Left hindlimb (tissue), 1 donor: ENCODE data around the gene TRIM23.
"Not testable (repeated sequence)": the region's sequence is repeated elsewhere in the genome, so short reads cannot be mapped to it uniquely, and the experiment has no call there.

Source experiments
- DNase-seq: peaks from one replicate; pipeline ENCODE4 v3.0.0-alpha.2; 2018

TRIM23 gene

GRCh38 chr5:65624025-65624570 lies at the start of gene TRIM23:
Gene TRIM23 (minus strand): TSS chr5:65624333. CDS start chr5:65624274, 59 bp downstream.
- DNase-seq: peak; percentile 93

- no peak for DNase-seq
Observed at GRCh38 chr5:65672796-65673195, 48.7 kb upstream of the TRIM23 start.

DNA sequence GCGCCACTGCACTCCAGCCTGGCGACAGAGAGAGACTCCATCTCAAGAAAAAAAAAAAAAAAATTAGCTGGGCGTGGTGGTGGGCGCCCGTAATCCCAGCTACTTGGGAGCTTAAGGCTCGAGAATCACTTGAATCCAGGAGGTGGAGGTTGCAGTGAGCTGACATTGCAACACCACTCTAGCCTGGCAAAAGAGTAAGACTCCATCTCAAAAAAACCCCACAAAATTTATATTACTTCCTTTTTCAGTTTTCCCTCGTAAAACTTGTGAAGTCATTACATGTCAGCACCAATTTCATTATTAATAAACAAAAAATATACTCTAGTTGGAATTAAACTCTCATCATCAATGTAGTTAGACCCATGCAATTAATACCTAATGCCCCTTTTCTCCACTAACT lies 44.6 kb upstream of the TRIM23 start:
- DNase-seq: no peak

GRCh38 chr5:65663804-65664521 lies 39.8 kb upstream of the TRIM23 start:
- no peak for DNase-seq

GRCh38 chr5:65654713-65655112 lies 30.6 kb upstream of the TRIM23 start:
- DNase-seq: no peak

DNA sequence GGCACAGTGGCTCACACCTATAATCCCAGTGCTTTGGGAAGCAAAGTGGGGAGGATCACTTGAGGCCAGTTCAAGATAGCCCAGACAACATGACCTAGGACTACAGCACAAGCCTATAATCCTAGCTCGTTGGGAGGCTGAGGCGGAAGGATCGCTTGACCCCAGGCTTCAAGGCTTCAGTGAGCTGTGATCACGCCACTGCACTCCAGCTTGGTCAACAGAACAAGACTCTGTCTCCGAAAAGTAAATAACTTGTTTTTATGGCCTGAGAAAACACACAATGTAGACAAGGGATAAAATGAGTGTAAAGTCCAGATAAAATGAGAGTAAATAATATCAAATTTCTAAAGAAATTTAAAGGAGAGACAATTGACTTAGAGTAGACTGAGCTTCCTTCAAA lies 27.0 kb upstream of the TRIM23 start:
- no peak for DNase-seq

DNA sequence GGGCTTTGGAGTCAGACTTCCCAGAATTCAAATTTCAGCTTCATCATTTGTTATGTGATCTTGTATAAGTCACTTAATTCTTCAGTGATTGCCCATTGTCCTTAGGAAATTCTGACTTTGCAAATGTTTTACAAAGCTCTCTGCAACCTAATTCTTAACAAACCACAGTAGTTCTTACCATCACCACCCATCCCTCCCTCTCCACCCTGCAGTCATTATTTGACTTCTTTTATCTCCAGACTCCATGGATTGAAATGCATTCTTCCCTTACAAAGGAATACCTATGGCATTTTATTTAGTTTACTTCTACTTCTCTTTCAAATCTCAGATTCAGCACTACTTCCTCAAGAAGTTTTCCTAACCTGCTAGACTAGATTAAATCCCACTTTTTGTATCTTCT lies 23.8 kb upstream of the TRIM23 start:
- DNase-seq: no peak

DNA sequence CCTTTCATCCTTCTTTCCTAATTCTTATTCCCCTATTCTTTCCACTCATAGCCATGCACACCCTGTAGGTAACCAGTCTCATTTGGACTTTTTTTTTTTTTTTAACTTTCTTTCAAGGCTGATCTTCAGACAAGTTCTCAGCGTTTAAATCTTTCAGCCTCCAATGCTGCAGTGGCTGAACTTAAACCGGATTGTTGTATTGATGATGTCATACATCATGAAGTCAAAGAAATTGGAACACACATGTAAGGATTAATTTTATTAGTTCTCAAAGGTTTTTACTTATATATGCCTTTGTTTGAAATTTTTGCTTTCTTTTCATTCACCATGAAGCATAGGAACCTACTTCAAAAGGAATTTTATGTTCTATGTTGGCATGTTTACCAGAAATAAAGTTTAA lies 22.8 kb upstream of the TRIM23 start:
- DNase-seq: no peak

- no peak for DNase-seq
Observed at GRCh38 chr5:65640240-65640639, 16.1 kb upstream of the TRIM23 start.

DNA sequence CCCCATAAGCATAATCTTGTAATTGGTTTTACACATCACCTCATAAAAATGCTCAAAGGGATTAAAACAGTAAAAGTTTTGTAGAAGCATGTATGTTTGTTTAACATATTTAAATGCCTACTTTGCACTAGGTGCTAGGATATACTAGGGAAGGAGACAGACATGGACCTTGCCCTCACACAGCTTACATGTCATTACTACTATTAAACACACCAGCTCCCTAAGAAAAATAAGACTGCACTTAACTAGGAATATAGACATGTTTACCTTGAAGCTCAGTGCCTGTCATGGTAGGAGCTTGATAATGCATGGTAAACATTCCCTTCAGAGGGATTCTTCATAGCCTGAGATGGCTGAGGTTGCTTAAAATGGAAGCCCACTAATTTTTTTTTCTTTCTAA lies 6.8 kb upstream of the TRIM23 start:
- DNase-seq: no peak

DNA sequence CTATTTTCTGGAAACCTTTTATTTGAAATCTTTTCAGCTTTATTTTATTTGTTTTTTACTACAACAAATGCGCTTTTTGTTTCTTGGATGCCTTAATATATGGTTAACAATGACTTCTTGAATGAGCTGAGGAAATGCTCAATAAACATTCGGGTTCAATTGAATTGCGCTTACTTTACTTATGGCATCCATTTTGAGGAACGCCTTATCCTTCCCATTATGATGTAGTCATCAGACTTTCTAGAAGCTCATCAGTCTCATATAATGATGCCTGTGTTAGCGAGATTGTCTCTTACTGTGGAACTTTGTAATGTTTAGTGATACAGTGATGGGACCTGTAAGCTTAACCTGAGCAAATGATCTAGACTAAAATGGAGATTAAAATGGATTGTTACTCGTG lies 1.6 kb upstream of the TRIM23 start:
- DNase-seq: no peak

DNA sequence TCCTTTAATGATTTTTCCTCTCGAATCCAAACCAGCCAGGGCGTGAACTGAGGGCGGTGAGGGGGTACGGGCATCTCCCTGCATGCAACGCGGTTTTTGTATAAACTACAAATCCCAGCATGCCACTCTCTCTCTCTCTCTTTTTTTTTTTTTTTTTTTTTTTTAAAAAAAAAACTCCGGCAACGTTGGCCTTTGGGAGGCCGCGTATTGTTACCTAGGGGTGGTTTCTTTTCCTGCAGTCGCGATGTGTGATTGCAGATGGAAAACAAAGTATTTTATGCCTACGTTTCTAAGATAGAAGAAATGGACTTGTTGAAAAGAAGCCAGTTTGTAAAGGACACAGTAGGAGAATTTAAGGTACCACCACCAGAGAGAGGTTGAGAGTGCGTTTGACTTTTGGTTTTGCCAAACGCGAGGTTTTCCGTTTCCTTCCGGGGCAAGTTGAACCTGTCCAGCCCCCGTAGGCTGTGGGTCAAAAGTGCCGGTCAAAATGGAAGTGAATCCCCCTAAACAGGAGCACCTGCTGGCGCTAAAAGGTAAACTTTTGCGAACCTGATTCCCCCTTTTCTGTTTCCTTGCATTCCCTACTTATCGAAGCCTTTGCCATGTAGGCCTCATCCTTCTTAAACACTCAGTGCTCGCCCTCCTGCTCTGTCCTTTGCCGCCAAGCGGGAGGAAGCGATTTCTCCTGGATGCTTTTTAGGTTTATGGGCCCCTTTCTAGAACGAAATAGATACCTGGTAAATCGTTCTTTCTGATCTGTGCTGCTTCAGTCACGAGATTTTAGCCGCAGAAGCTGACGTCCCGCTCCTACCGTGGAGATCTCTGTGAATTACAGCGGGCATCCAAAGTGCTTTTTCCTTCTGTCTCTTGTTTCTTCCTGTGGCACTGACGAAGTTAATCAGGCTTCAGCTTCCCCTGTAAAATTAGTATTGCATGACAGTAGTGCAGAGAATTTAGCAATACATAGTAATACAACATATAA lies 730 bp upstream of the TRIM23 start, which contains the start of the genes SHLD3 and TRAPPC13:
Gene SHLD3, plus strand, starts transcription at position 457 of the 985 bp plus-strand sequence. CDS start 4,561 bp downstream, outside the sequence.
Gene TRAPPC13, plus strand, starts transcription at position 457 of the 985 bp plus-strand sequence. Its CDS starts 34 bp downstream, at position 491.
- peak; percentile 90 for DNase-seq

- no peak for DNase-seq
Observed at GRCh38 chr5:65623482-65623881, 651 bp downstream of the TRIM23 start.

- not testable (repeated sequence) for DNase-seq
Observed at GRCh38 chr5:65621961-65622360, 2.2 kb downstream of the TRIM23 start.

- no peak for DNase-seq
Observed at GRCh38 chr5:65620021-65620420, 4.1 kb downstream of the TRIM23 start.

GRCh38 chr5:65612298-65612907 lies 11.7 kb downstream of the TRIM23 start:
- DNase-seq: no peak

DNA sequence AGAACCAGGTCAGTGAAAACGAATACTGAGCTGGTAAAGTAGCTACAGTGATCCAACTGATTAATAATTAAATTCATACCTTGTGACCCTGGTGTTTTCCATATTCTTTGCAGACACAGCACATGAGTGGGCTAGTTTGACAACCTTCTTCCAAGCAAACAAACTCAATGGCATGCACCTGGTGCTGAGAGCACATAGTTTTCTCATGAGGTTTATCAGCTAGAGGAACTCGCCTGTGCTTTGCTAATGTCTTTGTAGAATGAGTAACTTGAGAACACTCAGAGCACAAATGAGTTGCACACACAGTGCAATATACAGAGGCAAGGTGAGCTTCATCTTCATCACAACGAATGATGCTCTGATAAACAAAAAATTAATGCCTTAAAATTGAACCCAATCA lies 12.6 kb downstream of the TRIM23 start:
- DNase-seq: no peak

DNA sequence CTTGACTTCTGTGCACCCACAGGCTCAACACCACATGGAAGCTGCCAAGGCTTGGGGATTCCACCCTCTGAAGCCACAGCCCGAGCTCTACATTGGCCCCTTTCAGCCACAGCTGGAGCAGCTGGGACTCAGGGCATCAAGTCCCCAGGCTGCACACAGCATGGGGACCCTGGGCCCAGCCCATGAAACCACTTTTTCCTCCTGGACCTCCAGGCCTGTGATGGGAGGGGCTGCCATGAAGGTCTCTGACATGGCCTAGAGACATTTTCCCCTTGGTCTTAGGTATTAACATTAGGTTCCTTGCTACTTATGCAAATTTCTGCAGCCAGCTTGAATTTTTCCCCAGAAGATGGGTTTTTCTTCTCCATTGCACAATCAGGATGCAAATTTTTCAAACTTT lies 22.4 kb downstream of the TRIM23 start:
- not testable (repeated sequence) for DNase-seq

DNA sequence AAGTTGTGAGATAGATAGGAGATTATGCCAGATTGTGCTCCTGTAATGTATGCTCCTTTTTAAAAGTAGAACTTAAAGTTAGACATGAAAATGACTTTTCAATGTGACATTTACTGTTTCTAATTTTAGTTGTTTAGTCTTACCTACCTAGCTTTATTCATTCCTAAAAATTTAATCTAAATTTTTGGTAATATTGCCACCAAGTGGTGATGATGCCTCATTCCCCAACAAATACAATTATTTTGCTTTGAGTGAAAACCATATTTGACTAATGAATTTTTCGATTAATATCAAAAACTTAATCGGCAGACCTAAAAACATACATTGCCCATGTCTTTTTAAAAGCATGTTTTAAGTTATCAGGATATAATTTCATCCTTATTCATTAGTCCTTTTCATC lies 35.4 kb downstream of the TRIM23 start:
- no peak for DNase-seq

DNA sequence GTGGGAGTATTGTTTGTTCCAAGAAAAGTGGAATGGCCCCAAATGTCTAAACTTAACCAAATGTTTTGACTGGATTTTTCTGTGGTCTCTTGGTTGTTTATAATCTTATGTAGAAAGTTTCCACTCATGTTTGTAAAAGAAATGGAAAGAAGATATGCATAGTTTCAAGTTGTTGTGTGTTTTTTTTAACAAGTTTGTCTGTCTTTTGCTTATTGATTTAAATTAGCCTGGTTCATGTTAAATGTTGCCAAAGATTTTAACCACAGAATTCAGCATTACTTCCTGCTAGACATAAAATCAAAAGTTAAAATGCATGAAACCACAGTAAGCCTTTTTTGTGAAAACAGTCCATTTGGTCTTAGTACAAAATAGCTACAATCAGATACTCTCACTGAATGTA lies 47.0 kb downstream of the TRIM23 start:
- DNase-seq: no peak

DNA sequence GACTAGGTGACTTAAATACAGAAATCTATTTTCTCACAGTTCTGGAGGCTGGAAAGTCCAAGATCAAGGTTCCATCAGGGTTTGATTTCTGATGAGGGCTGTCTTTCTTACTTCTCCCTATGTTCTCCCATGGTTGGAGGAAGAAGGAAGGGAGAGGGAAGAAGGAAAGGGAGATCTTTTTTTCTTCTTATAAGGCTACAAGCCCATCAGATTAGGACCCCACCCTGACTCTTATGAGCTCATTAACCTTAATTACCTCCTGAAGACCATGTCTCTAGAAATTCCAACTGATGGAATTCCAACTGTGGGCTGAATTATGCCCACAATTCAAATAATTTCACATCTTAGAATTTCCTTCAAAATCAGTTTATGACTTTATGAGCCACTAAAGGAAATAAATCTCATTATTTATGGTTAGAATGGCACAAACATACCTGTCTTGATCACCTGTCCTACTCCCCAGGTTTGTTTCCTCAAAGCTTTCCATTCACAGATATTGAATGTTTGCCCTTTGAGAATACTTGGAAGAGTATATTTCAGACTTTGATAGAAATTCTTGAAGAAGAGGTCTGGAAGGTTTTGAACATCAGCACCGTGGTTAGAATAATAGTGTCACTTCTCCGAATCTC lies 53.4 kb downstream of the TRIM23 start:
- DNase-seq: no peak

DNA sequence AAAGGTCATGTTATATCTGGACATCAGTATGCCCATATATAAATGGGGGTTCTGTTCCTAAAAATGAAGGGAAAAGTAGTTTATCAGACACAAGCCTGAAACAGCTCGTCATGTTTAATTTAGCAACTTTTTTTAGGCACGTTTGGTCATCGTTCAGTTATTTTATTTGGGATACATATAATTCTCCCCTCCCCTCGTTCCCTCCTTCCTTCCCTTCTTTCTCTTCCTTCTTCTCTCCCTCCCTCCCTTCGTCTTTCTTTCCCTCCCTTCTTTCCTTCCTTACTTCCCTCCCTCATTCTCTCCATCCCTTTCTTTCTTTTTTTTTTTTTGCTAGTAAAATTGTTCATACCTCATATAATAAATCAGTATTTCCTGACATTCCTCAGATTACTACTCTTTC lies 57.6 kb downstream of the TRIM23 start:
- no peak for DNase-seq
